Upper lobe of left lung (tissue), 6 donors: ENCODE results near the gene TSR2. TPM values are rescaled to one million over a fixed set of nuclear protein-coding genes. Genes with fewer than 3 reads are reported as not detected.

Source experiments
- ATAC-seq, 2 donors: fragments of 200-7000 bp; cut with Tn5 transposase; one replicate each; pipeline ENCODE4 v1.9.1; 2022; ENCODE audit warnings: mild to moderate bottlenecking in 2 of 2, moderate library complexity in 2 of 2; ENCODE audit not compliant: low FRiP score in 2 of 2
- DNase-seq, 2 donors: peaks; one replicate each; pipeline ENCODE4 v3.0.0-alpha.2; 2019 to 2020
- H3K27ac ChIP-seq, 4 donors: fragments of 200-600 bp; sonication (generic); one replicate each; pipeline ENCODE4 v1.5.1; 2016 to 2019
- H3K27me3 ChIP-seq, 4 donors: fragments of 200-600 bp; sonication (generic); one replicate each; pipeline ENCODE4 v1.5.1; 2017 to 2019
- H3K36me3 ChIP-seq, 4 donors: fragments of 200-600 bp; sonication (generic); one replicate each; pipeline ENCODE4 v1.5.1; 2016 to 2019
- H3K4me1 ChIP-seq, 4 donors: fragments of 200-600 bp; sonication (generic); one replicate each; pipeline ENCODE4 v1.5.1; 2018 to 2019
- H3K4me3 ChIP-seq, 4 donors: fragments of 200-600 bp; sonication (generic); one replicate each; pipeline ENCODE4 v1.5.1; 2017 to 2019; ENCODE audit warnings: mild to moderate bottlenecking in 2 of 4, moderate library complexity in 1 of 4
- H3K9me3 ChIP-seq, 4 donors: fragments of 200-600 bp; sonication (generic); one replicate each; pipeline ENCODE4 v1.5.1; 2018 to 2019
- EP300 ChIP-seq, 4 donors: sonication (generic); formaldehyde crosslinking; IDR thresholded peaks; one replicate each; pipeline ENCODE4 v1.5.1; 2017; ENCODE audit warnings: antibody characterized with exemption in 4 of 4, control low read depth in 2 of 4
- POLR2A ChIP-seq, 4 donors: fragments of 450-650 bp; IDR thresholded peaks; one replicate each; pipeline ENCODE4 v1.5.1; 2016 to 2017; ENCODE audit warnings: antibody characterized with exemption in 4 of 4, mild to moderate bottlenecking in 2 of 4
- POLR2AphosphoS5 ChIP-seq, 2 donors: sonication (generic); formaldehyde crosslinking; IDR thresholded peaks; one replicate each; pipeline ENCODE4 v1.5.1; 2017; ENCODE audit warnings: antibody characterized with exemption in 2 of 2
- WGBS, 2 donors: methylation state at CpG; one replicate each; pipeline ENCODE4 v1.1.5; 2017 to 2018; 5-methylcytosine and 5-hydroxymethylcytosine counted together
- total RNA-seq, 6 donors: library from RNA; depleted of rRNA in 4 of 6; stranded (reverse); fragments of >200 nt in 4 of 6; gene quantifications; one replicate each; pipeline versions ENCODE4 v1.1.0 to v1.2.1, GENCODE V29; 2016 to 2021
- TF ChIP-seq, protein P1 (sequence below), 6 experiments: fragments of 450-650 bp in 4 of 6; fragments of 200-600 bp in 2 of 6; sonication (generic) in 2 of 6; IDR thresholded peaks; one replicate each; pipeline ENCODE4 v1.5.1; 2016 to 2019; ENCODE audit warnings: antibody characterized with exemption in 6 of 6
- donor health status: DM: no; HTN: no; CAD: no; lungs with moderate emphysema.
- donor health status: DM: no; HTN: yes; CAD: no; lungs with severe emphysema.

TSR2 gene
- total RNA-seq, 6 donors from 2014 or later, result 11.5 to 43.3 (median 24.3) TPM

DNA sequence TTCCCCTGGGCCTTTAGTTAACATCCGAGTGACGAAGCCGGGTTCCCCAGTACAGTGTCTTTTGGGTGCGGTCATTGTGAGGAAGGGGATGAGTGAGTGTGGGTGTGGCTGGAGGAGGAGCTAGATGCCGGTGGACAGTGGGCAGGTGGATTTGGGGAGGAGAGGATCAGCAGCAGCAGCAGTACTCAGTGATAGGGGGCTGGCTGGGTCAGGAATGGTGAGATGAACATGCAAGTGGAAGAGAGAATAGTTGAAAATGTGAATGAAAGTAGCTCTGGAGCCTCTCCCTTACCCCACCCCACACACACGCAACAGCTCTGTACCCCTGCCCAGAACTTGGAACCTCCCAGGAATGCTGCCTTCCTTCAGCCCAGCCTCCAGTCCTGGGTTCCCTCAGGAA, 4.5 kb downstream of the TSR2 start:
- H3K27me3 ChIP-seq, result no peaks in the 10 kb centered on the region
- H3K27ac ChIP-seq, result no peak overlapping the region
- peaks cover 6 to 11% (median 7%) of the 10 kb centered on the region in 4 donors for H3K4me1 ChIP-seq
- 75 to 85% methylated on average over 6 of the region's 6 CpGs for WGBS, 2 donors
- ATAC-seq, result no peak
- no peak for TF ChIP-seq POLR2AphosphoS5 (IDR thresholded peaks at IDR 0.05)
- TF ChIP-seq, protein P1, sequence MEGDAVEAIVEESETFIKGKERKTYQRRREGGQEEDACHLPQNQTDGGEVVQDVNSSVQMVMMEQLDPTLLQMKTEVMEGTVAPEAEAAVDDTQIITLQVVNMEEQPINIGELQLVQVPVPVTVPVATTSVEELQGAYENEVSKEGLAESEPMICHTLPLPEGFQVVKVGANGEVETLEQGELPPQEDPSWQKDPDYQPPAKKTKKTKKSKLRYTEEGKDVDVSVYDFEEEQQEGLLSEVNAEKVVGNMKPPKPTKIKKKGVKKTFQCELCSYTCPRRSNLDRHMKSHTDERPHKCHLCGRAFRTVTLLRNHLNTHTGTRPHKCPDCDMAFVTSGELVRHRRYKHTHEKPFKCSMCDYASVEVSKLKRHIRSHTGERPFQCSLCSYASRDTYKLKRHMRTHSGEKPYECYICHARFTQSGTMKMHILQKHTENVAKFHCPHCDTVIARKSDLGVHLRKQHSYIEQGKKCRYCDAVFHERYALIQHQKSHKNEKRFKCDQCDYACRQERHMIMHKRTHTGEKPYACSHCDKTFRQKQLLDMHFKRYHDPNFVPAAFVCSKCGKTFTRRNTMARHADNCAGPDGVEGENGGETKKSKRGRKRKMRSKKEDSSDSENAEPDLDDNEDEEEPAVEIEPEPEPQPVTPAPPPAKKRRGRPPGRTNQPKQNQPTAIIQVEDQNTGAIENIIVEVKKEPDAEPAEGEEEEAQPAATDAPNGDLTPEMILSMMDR (IDR thresholded peaks at IDR 0.05), result no peak
- no peak for TF ChIP-seq EP300 (IDR thresholded peaks at IDR 0.05)
- TF ChIP-seq POLR2A (IDR thresholded peaks at IDR 0.05), result no peak
- H3K9me3 ChIP-seq, result no peaks in the 10 kb centered on the region
- peaks cover 0 to 25% (median 10%) of the 10 kb centered on the region in 4 donors for H3K36me3 ChIP-seq
- H3K4me3 ChIP-seq, result no peak overlapping the region
- no peak for DNase-seq

DNA sequence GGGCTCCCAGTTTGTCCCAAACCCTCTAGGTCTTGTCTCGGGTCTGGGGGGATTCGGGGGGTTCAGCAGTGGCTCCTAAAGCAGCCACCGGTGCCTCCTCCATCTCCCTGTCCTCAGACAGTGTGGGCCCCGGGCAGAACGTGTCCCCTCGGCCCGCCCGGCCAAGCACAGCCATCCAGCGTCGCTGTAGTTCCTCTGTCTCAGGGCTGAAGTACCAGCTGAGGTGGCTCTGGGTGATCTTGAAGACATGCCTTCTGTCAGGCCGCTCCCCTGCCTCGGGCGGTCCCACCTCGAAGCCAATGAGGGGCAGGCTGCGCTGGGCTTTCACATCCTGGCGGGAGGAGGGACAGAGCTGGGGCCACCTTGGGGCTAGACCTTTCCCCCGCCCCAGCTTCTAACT, 5.9 kb downstream of the TSR2 start:
- Histone ChIP-seq H3K27me3 (no peaks in the 10 kb centered on the region), H3K36me3 (peaks cover 0 to 25% (median 10%) of the 10 kb centered on the region in 4 donors), H3K9me3 (no peaks in the 10 kb centered on the region), H3K4me3 (no peak overlapping the region), H3K27ac (no peak overlapping the region), H3K4me1 (peaks cover 6 to 8% (median 7%) of the 10 kb centered on the region in 4 donors)
- ATAC-seq, result no peak
- TF ChIP-seq EP300 (IDR thresholded peaks at IDR 0.05), result no peak
- TF ChIP-seq POLR2A (IDR thresholded peaks at IDR 0.05), result no peak
- no peak for TF ChIP-seq POLR2AphosphoS5 (IDR thresholded peaks at IDR 0.05)
- TF ChIP-seq, protein P1 (IDR thresholded peaks at IDR 0.05), result no peak
- WGBS, 2 donors, result 77 to 79% methylated on average over 4 to 7 of the region's 17 CpGs
- DNase-seq, result peak in 1 of 2 donors; percentile 41

- TF ChIP-seq, protein P1 (IDR thresholded peaks at IDR 0.05), result no peak
- no peak for TF ChIP-seq EP300 (IDR thresholded peaks at IDR 0.05)
- no peak for TF ChIP-seq POLR2A (IDR thresholded peaks at IDR 0.05)
- TF ChIP-seq POLR2AphosphoS5 (IDR thresholded peaks at IDR 0.05), result no peak
- Histone ChIP-seq H3K36me3 (peaks cover 0 to 25% (median 10%) of the 10 kb centered on the region in 4 donors), H3K4me1 (no peaks in the 10 kb centered on the region), H3K9me3 (no peaks in the 10 kb centered on the region), H3K27ac (no peak overlapping the region), H3K27me3 (no peaks in the 10 kb centered on the region), H3K4me3 (no peak overlapping the region)
- 73 to 74% methylated on average over 3 to 5 of the region's 5 CpGs for WGBS, 2 donors
- ATAC-seq (no peak), DNase-seq (no peak)
These were observed 7.3 kb downstream of the TSR2 start for GRCh38 chrX:54447461-54447860.

- Histone ChIP-seq H3K4me1 (no peaks in the 10 kb centered on the region), H3K36me3 (peaks cover 0 to 12% (median 4%) of the 10 kb centered on the region in 4 donors), H3K9me3 (no peaks in the 10 kb centered on the region), H3K4me3 (no peak overlapping the region), H3K27ac (no peak overlapping the region), H3K27me3 (no peaks in the 10 kb centered on the region)
- ATAC-seq (no peak), DNase-seq (no peak)
- TF ChIP-seq POLR2AphosphoS5 (IDR thresholded peaks at IDR 0.05), result no peak
- TF ChIP-seq, protein P1 (IDR thresholded peaks at IDR 0.05), result no peak
- TF ChIP-seq POLR2A (IDR thresholded peaks at IDR 0.05), result no peak
These were observed 9.7 kb downstream of the TSR2 start for GRCh38 chrX:54449929-54450328.

- no peak overlapping the region for H3K27ac ChIP-seq
- no peaks in the 10 kb centered on the region for H3K27me3 ChIP-seq
- 37 to 58% methylated on average over 2 of the region's 2 CpGs for WGBS, 2 donors
- no peaks in the 10 kb centered on the region for H3K9me3 ChIP-seq
- no peak for DNase-seq
- no peak for ATAC-seq
- TF ChIP-seq POLR2AphosphoS5 (IDR thresholded peaks at IDR 0.05) (no peak), POLR2A (IDR thresholded peaks at IDR 0.05) (no peak), EP300 (IDR thresholded peaks at IDR 0.05) (no peak)
- TF ChIP-seq, protein P1 (IDR thresholded peaks at IDR 0.05), result no peak
- peaks cover 0 to 15% (median 1%) of the 10 kb centered on the region in 4 donors for H3K36me3 ChIP-seq
- no peaks in the 10 kb centered on the region for H3K4me1 ChIP-seq
- H3K4me3 ChIP-seq, result no peak overlapping the region
These were observed 12.7 kb downstream of the TSR2 start for GRCh38 chrX:54452920-54453319.
